Ishikawa (cell line): ENCODE data around the gene RNF220.

Source experiments
- CEBPB ChIP-seq: IDR thresholded peaks from 2 replicates; pipeline ENCODE4 v1.6.1; 2012
- EGR1 ChIP-seq: IDR thresholded peaks from 2 replicates; pipeline ENCODE4 v1.6.1; 2012
- EP300 ChIP-seq: IDR thresholded peaks from 2 replicates; pipeline ENCODE4 v1.6.1; 2012; ENCODE audit warnings: borderline replicate concordance
- USF1 ChIP-seq: IDR thresholded peaks from 2 replicates; pipeline ENCODE4 v1.6.1; 2012
- ZBTB7A ChIP-seq: IDR thresholded peaks from 2 replicates; pipeline ENCODE4 v1.6.1; 2012; ENCODE audit warnings: low read depth
- TF ChIP-seq, protein P1 (sequence below): IDR thresholded peaks from 2 replicates; pipeline ENCODE4 v1.6.1; 2012; ENCODE audit warnings: low read depth, mild to moderate bottlenecking

DNA sequence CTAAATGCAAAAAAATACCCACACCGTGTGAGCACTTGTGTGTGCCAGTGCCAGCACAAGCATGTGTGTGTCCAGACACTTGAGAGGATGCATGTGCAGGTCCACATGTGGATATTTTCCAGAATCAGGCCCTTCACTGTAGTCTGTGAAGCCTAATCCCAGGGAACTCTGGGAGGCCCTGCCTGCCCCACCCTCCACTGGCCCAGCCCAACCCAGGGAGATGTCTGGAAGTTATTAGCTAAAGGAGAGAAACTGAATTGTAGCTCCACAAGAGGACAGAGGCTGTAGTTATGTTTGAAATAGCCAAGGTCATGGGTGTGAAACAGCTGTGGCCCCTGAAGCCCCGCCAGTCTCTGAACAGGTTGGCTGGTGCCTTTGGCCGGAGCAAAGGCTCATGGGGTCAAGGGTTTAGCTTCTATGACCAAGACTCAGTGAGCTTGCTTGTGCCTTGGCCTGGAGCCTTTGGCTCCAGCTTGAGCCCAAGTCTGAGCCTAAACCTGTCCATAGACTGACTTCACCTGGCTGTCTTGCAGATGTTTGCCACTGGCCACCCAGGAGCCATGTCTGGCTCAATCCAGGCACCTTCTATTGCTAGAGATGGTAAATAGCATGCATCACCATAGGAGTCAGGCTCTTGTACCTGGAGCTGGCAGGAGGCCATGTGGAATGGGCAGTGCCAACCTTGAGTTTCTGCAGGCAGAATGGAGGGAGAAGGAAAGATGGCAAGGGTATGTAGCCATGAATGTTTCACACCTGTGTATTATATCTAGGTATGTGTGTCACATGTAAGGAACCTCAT is 199.3 kb downstream of the RNF220 start:
- no peak for TF ChIP-seq USF1
- TF ChIP-seq EGR1, result no peak
- no peak for TF ChIP-seq EP300
- no peak for TF ChIP-seq CEBPB
- TF ChIP-seq, protein P1, sequence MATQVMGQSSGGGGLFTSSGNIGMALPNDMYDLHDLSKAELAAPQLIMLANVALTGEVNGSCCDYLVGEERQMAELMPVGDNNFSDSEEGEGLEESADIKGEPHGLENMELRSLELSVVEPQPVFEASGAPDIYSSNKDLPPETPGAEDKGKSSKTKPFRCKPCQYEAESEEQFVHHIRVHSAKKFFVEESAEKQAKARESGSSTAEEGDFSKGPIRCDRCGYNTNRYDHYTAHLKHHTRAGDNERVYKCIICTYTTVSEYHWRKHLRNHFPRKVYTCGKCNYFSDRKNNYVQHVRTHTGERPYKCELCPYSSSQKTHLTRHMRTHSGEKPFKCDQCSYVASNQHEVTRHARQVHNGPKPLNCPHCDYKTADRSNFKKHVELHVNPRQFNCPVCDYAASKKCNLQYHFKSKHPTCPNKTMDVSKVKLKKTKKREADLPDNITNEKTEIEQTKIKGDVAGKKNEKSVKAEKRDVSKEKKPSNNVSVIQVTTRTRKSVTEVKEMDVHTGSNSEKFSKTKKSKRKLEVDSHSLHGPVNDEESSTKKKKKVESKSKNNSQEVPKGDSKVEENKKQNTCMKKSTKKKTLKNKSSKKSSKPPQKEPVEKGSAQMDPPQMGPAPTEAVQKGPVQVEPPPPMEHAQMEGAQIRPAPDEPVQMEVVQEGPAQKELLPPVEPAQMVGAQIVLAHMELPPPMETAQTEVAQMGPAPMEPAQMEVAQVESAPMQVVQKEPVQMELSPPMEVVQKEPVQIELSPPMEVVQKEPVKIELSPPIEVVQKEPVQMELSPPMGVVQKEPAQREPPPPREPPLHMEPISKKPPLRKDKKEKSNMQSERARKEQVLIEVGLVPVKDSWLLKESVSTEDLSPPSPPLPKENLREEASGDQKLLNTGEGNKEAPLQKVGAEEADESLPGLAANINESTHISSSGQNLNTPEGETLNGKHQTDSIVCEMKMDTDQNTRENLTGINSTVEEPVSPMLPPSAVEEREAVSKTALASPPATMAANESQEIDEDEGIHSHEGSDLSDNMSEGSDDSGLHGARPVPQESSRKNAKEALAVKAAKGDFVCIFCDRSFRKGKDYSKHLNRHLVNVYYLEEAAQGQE, result no peak
- no peak for TF ChIP-seq ZBTB7A
